ENCODE results near the gene PSENEN. TPM values are rescaled to one million over a fixed set of nuclear protein-coding genes. Genes with fewer than 3 reads are reported as not detected.
A peak's percentile ranks its signal among the peaks of the same experiment; 100 is the strongest.

The PSENEN gene
- total and polyA plus RNA-seq, 5 donors from 2014 or later: 21.1 to 99.6 (median 68.9) TPM

DNA sequence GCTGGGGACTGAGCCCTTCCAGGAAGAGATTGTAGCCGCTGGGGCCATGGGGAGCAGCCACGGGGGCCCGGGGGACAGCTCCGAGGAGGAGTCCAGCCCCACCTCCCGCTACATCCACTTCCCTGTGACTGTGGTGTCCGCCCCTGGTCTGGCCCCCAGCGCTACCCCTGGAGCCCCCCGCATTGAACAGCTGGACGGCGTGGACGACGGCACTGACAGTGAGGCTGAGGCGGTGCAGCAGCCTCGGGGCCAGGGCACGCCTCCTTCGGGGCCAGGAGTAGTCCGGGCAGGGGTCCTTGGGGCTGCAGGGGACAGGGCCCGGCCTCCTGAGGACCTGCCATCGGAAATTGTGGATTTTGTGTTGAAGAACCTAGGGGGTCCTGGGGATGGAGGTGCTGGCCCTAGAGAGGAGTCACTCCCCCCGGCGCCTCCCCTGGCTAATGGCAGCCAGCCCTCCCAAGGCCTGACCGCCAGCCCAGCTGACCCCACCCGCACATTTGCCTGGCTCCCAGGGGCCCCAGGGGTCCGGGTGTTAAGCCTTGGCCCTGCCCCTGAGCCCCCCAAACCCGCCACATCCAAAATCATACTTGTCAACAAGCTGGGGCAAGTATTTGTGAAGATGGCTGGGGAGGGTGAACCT is 12.8 kb upstream of the PSENEN start:
- Mint-ChIP-seq H3K27ac (no peak overlapping the region), H3K9me3 (peaks cover 0 to 2% (median 0%) of the 10 kb centered on the region in 7 donors), H3K4me3 (no peak overlapping the region), H3K36me3 (peaks cover 38% of the 10 kb centered on the region), H3K27me3 (no peaks in the 10 kb centered on the region), H3K4me1 (peaks cover 0 to 27% (median 10%) of the 10 kb centered on the region in 4 donors)
- no peak overlapping the region for H3K27ac ChIP-seq (ENCODE audit: insufficient read depth, low read length, poor library complexity, severe bottlenecking)
- H3K36me3 ChIP-seq (ENCODE audit: control insufficient read depth, insufficient read depth, low read length): peaks cover 81% of the 10 kb centered on the region
- H3K4me3 ChIP-seq (ENCODE audit: low read depth, low read length): no peak overlapping the region
- peaks cover 11% of the 10 kb centered on the region for H3K4me1 ChIP-seq (ENCODE audit: control insufficient read depth, insufficient read depth, low read length, poor library complexity, severe bottlenecking)
- no peak for DNase-seq
- H3K27me3 ChIP-seq (ENCODE audit: control insufficient read depth, insufficient read depth, low read length): no peaks in the 10 kb centered on the region
- no peaks in the 10 kb centered on the region for H3K9me3 ChIP-seq (ENCODE audit: control insufficient read depth in 2 of 2, low read length in 2 of 2)
- ATAC-seq (ENCODE audit: low read depth in 2 of 2): no peak

DNA sequence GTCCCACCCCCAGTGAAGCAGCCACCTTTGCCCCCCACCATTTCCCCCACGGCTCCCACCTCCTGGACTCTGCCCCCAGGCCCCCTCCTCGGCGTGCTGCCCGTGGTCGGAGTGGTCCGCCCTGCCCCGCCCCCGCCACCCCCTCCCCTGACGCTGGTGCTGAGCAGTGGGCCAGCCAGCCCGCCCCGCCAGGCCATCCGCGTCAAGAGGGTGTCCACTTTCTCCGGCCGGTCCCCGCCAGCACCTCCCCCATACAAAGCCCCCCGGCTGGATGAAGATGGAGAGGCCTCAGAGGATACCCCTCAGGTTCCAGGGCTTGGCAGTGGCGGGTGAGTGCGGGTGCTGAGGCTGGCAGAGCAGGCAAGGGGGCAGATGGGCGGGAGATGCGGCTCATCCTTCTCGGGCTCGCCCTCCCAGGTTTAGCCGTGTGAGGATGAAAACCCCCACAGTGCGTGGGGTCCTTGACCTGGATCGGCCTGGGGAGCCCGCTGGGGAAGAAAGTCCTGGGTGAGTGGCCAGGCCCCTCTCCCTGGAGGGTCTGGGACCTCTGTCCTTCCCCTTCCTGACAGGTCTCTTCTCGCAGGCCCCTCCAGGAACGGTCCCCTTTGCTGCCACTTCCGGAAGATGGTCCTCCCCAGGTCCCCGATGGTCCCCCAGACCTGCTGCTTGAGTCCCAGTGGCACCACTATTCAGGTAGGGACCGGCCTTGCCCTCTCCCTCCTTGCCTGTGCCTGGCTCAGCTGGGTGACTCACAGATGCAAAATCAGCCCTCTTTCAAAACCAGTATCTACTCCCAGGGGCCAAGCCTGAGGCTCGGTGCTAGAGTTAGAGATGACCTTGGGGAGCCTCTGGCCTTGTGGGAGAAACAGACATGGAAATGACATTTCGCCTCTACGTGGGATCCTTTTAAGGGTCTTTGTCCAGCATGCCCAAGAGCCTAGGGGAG is 12.0 kb upstream of the PSENEN start:
- H3K4me3 Mint-ChIP-seq: peak overlapping the region in 1 of 4 donors; percentile 67
- Histone ChIP-seq H3K36me3 (ENCODE audit: control insufficient read depth, insufficient read depth, low read length) (peaks cover 80% of the 10 kb centered on the region), H3K4me1 (ENCODE audit: control insufficient read depth, insufficient read depth, low read length, poor library complexity, severe bottlenecking) (peaks cover 12% of the 10 kb centered on the region), H3K9me3 (ENCODE audit: control insufficient read depth in 2 of 2, low read length in 2 of 2) (no peaks in the 10 kb centered on the region), H3K27ac (ENCODE audit: insufficient read depth, low read length, poor library complexity, severe bottlenecking) (no peak overlapping the region), H3K27me3 (ENCODE audit: control insufficient read depth, insufficient read depth, low read length) (no peaks in the 10 kb centered on the region), H3K4me3 (ENCODE audit: low read depth, low read length) (no peak overlapping the region)
- H3K36me3 Mint-ChIP-seq: peaks cover 38% of the 10 kb centered on the region
- H3K27ac Mint-ChIP-seq: peak overlapping the region in 2 of 3 donors; percentile 80 to 91
- H3K4me1 Mint-ChIP-seq: peaks cover 0 to 32% (median 11%) of the 10 kb centered on the region in 4 donors
- DNase-seq (no peak), ATAC-seq (ENCODE audit: low read depth in 2 of 2) (no peak)
- peaks cover 0 to 2% (median 0%) of the 10 kb centered on the region in 7 donors for H3K9me3 Mint-ChIP-seq
- H3K27me3 Mint-ChIP-seq: no peaks in the 10 kb centered on the region

DNA sequence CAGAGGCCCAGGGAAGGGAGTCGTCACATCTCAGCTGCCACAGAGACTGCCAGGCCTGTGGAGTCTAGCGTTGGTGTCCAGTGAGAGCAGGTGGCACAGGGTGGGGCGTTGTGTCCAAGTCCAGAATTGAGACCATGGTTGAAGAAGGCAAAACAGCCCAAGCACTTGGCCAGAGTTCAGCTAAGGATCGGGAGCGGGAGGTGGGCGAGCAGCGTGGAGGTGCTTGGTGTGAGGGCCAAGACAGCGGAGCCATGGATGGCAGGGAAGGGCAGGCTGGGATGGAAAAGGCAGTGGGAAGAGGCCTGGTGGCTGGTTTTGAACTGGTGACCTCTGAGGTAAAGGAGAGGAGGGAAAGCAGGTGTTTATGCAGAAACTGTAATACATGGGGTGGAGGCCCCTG is 11.2 kb upstream of the PSENEN start:
- H3K4me3 Mint-ChIP-seq: peak overlapping the region in 2 of 4 donors; percentile 66 to 67
- H3K9me3 Mint-ChIP-seq: peaks cover 0 to 2% (median 0%) of the 10 kb centered on the region in 7 donors
- Histone ChIP-seq H3K4me1 (ENCODE audit: control insufficient read depth, insufficient read depth, low read length, poor library complexity, severe bottlenecking) (peaks cover 20% of the 10 kb centered on the region), H3K4me3 (ENCODE audit: low read depth, low read length) (no peak overlapping the region), H3K27me3 (ENCODE audit: control insufficient read depth, insufficient read depth, low read length) (no peaks in the 10 kb centered on the region), H3K9me3 (ENCODE audit: control insufficient read depth in 2 of 2, low read length in 2 of 2) (no peaks in the 10 kb centered on the region), H3K27ac (ENCODE audit: insufficient read depth, low read length, poor library complexity, severe bottlenecking) (no peak overlapping the region), H3K36me3 (ENCODE audit: control insufficient read depth, insufficient read depth, low read length) (peaks cover 76% of the 10 kb centered on the region)
- H3K4me1 Mint-ChIP-seq: peaks cover 0 to 38% (median 14%) of the 10 kb centered on the region in 4 donors
- H3K27ac Mint-ChIP-seq: peak overlapping the region in 2 of 3 donors; percentile 80 to 91
- no peak for DNase-seq
- ATAC-seq (ENCODE audit: low read depth in 2 of 2): no peak
- no peaks in the 10 kb centered on the region for H3K27me3 Mint-ChIP-seq
- H3K36me3 Mint-ChIP-seq: peaks cover 35% of the 10 kb centered on the region

DNA sequence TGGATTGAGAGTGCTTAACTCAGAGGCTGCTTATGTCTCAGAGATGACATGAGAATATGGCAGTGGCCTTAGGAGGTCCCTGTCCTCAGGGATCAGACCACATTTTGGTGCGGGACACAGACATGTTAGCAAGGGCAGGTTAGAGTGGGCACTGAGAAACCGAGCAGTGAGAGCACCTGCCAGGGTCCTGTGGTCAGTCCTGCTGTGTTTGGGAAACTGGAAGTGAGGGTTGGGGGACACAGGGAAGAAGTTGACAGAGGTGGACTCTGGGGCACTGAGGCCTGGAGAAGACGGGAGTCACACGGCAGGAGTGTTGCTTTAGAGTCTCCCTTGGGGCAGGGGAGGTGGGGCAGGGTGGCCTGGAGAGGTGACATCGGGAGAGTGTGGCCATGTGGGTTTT is 10.6 kb upstream of the PSENEN start:
- H3K4me3 Mint-ChIP-seq: peak overlapping the region in 1 of 4 donors; percentile 5
- H3K27ac Mint-ChIP-seq: peak overlapping the region in 1 of 3 donors; percentile 80
- peaks cover 70% of the 10 kb centered on the region for H3K36me3 ChIP-seq (ENCODE audit: control insufficient read depth, insufficient read depth, low read length)
- no peak overlapping the region for H3K4me3 ChIP-seq (ENCODE audit: low read depth, low read length)
- peaks cover 0 to 44% (median 17%) of the 10 kb centered on the region in 4 donors for H3K4me1 Mint-ChIP-seq
- DNase-seq (no peak), ATAC-seq (ENCODE audit: low read depth in 2 of 2) (no peak)
- H3K9me3 ChIP-seq (ENCODE audit: control insufficient read depth in 2 of 2, low read length in 2 of 2): no peaks in the 10 kb centered on the region
- no peak overlapping the region for H3K27ac ChIP-seq (ENCODE audit: insufficient read depth, low read length, poor library complexity, severe bottlenecking)
- H3K27me3 Mint-ChIP-seq: no peaks in the 10 kb centered on the region
- peaks cover 26% of the 10 kb centered on the region for H3K4me1 ChIP-seq (ENCODE audit: control insufficient read depth, insufficient read depth, low read length, poor library complexity, severe bottlenecking)
- no peaks in the 10 kb centered on the region for H3K27me3 ChIP-seq (ENCODE audit: control insufficient read depth, insufficient read depth, low read length)
- peaks cover 0 to 2% (median 0%) of the 10 kb centered on the region in 7 donors for H3K9me3 Mint-ChIP-seq
- peaks cover 31% of the 10 kb centered on the region for H3K36me3 Mint-ChIP-seq

DNA sequence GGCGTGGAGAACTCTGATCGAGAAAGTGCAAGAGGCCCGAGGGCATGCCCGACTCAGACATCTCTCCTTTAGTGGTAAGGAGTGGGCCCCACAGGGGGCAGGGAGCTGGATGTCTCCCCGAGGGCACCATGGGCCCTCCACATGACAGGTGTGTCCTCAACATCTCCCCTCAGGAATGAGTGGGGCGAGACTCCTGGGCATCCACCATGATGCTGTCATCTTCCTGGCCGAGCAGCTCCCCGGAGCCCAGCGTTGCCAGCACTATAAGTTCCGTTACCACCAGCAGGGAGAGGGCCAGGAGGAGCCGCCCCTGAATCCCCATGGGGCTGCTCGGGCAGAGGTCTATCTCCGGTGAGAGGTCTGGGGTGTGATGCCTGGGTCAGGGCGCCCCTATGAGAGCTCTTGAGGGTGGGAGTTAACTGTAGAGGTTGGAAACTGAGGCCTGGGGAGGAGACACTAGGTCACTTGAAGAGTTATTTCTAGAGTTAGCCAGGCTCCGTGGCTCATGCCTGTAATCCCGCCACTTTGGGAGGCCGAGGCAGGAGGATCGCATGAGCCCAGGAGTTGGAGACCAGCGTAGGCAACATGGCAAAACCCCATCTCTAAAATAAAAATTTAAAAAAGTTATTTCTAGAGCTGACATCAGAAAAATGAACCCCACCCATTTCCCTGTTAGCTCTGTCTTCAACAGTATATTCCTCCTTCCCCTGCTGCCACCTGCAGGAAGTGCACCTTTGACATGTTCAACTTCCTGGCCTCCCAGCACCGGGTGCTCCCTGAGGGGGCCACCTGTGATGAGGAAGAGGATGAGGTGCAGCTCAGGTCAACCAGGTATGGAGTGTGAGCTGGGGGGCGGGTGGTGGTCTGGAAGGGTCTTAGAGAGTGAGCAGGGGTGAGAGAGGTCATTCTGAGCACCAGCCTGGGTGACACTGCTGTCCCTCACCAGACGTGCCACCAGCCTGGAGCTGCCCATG is 8.3 kb upstream of the PSENEN start:
- Mint-ChIP-seq H3K9me3 (peaks cover 0 to 2% (median 0%) of the 10 kb centered on the region in 7 donors), H3K36me3 (peaks cover 19% of the 10 kb centered on the region), H3K4me3 (peak overlapping the region; percentile 3 to 95 (median 64)), H3K27me3 (peaks cover 3% of the 10 kb centered on the region), H3K4me1 (peaks cover 0 to 54% (median 25%) of the 10 kb centered on the region in 4 donors), H3K27ac (peak overlapping the region in 2 of 3 donors; percentile 52 to 79)
- no peak for ATAC-seq (ENCODE audit: low read depth in 2 of 2)
- H3K36me3 ChIP-seq (ENCODE audit: control insufficient read depth, insufficient read depth, low read length): peaks cover 48% of the 10 kb centered on the region
- H3K9me3 ChIP-seq (ENCODE audit: control insufficient read depth in 2 of 2, low read length in 2 of 2): no peaks in the 10 kb centered on the region
- H3K4me3 ChIP-seq (ENCODE audit: low read depth, low read length): no peak overlapping the region
- peak in 2 of 3 donors; percentile 28 to 68 for DNase-seq
- peaks cover 45% of the 10 kb centered on the region for H3K4me1 ChIP-seq (ENCODE audit: control insufficient read depth, insufficient read depth, low read length, poor library complexity, severe bottlenecking)
- H3K27me3 ChIP-seq (ENCODE audit: control insufficient read depth, insufficient read depth, low read length): no peaks in the 10 kb centered on the region
- no peak overlapping the region for H3K27ac ChIP-seq (ENCODE audit: insufficient read depth, low read length, poor library complexity, severe bottlenecking)

DNA sequence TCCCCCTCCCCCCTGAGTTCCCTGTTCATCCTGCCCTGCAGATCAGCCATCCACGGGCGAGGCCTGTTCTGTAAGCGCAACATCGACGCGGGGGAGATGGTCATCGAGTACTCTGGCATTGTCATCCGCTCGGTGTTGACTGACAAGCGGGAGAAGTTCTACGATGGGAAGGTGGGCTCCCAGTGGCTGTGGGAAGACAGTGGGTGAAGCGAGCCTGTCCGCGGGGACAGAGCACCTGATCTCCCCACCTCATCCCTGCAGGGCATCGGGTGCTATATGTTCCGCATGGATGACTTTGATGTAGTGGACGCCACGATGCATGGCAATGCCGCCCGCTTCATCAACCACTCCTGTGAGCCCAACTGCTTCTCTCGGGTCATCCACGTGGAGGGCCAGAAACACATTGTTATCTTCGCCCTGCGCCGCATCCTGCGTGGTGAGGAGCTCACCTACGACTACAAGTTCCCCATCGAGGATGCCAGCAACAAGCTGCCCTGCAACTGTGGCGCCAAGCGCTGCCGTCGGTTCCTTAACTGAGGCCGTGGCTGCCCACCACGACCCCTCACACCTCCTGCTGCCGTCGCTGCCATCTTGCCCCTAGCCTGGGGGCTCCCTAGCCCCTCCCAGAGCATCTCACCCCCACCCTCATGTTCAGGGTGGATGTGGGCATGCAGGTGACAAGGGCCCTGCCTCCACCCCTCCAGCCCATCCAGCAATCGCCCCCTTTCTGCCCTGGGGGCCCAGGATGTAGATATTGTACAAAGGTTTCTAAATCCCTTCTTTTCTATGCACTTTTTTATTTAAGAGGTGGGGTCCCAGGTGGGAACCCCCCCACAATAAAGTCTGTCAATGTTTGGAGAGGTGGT is 7.2 kb upstream of the PSENEN start:
- H3K9me3 ChIP-seq (ENCODE audit: control insufficient read depth in 2 of 2, low read length in 2 of 2): no peaks in the 10 kb centered on the region
- H3K4me1 ChIP-seq (ENCODE audit: control insufficient read depth, insufficient read depth, low read length, poor library complexity, severe bottlenecking): peaks cover 56% of the 10 kb centered on the region
- ATAC-seq (ENCODE audit: low read depth in 2 of 2): no peak

More for the DNA sequence above, 7.2 kb upstream of the PSENEN start:
- DNase-seq: no peak
- Mint-ChIP-seq H3K9me3 (peaks cover 0 to 2% (median 0%) of the 10 kb centered on the region in 7 donors), H3K36me3 (peaks cover 23% of the 10 kb centered on the region), H3K27me3 (peaks cover 6% of the 10 kb centered on the region), H3K27ac (peak overlapping the region in 2 of 3 donors; percentile 62 to 87), H3K4me1 (peaks cover 0 to 62% (median 29%) of the 10 kb centered on the region in 4 donors), H3K4me3 (peak overlapping the region in 3 of 4 donors; percentile 48 to 95 (median 57))
- Histone ChIP-seq H3K36me3 (ENCODE audit: control insufficient read depth, insufficient read depth, low read length) (peaks cover 47% of the 10 kb centered on the region), H3K27ac (ENCODE audit: insufficient read depth, low read length, poor library complexity, severe bottlenecking) (peak overlapping the region; percentile 5), H3K4me3 (ENCODE audit: low read depth, low read length) (no peak overlapping the region), H3K27me3 (ENCODE audit: control insufficient read depth, insufficient read depth, low read length) (no peaks in the 10 kb centered on the region)

Measured in CD4-positive, CD25-positive, alpha-beta regulatory T cell (primary cell).